Measurements from ENCODE around the gene CD4. TPM values are rescaled to one million over a fixed set of nuclear protein-coding genes. Genes with fewer than 3 reads are reported as not detected.
A peak's percentile ranks its signal among the peaks of the same experiment; 100 is the strongest.

The CD4 gene
- total and polyA plus RNA-seq, 2 donors (not counting 3 experiments of a cell fraction or from before 2014, with no cell fraction given), result not detected

- Histone ChIP-seq H3K4me1 (ENCODE audit: control insufficient read depth, extremely low read depth, insufficient read depth, low read length) (no peaks in the 10 kb centered on the region), H3K4me2 (ENCODE audit: insufficient read depth, low read length) (no peak overlapping the region), H3K27ac (ENCODE audit: insufficient read depth, low read depth, low read length) (no peak overlapping the region), H3K36me3 (ENCODE audit: control insufficient read depth in 2 of 2, extremely low read depth in 1 of 2, insufficient read depth in 2 of 2, low read length in 2 of 2) (peaks cover 5 to 59% of the 10 kb centered on the region in 2 experiments), H2AFZ (ENCODE audit: low read depth, low read length) (no peak overlapping the region), H3K9ac (replicated peaks; ENCODE audit: extremely low read depth, insufficient read depth, low read length) (no peak overlapping the region), H3K9me1 (replicated peaks; ENCODE audit: control insufficient read depth, extremely low read depth, insufficient read depth, low read length) (no peaks in the 10 kb centered on the region), H4K20me1 (replicated peaks; ENCODE audit: control insufficient read depth, extremely low read depth, insufficient read depth, low read length) (no peaks in the 10 kb centered on the region), H3K79me2 (ENCODE audit: control insufficient read depth, insufficient read depth, low read length) (no peaks in the 10 kb centered on the region), H3K4me3 (replicated peaks in 1 of 3; ENCODE audit: insufficient read depth in 1 of 3, low read depth in 1 of 3, low read length in 3 of 3) (no peak overlapping the region), H3K27me3 (ENCODE audit: control insufficient read depth in 2 of 2, insufficient read depth in 2 of 2, low read length in 2 of 2) (no peaks in the 10 kb centered on the region), H3K9me3 (replicated peaks; ENCODE audit: control insufficient read depth, insufficient read depth, low read length) (no peaks in the 10 kb centered on the region)
- dilution Hi-C loops (cut with MboI; ENCODE audit: extremely low pct_ligation_motif_present, low sequenced_read_pairs), result no loop called here
- FAIRE-seq (no peak), DNase-seq (ENCODE audit: low read depth, low spot score) (no peak)
- intact Hi-C loops (cut with micrococcal nuclease), result no loop called here
- POLR2A ChIA-PET, result interaction anchor here (1.3 kb wide), 1 partner anchor 88 kb away, joined by 3 read pairs; no protein-coding TSS in a partner anchor
- TSS peak; percentile 77 for BruUV-seq (replicated peaks)
- CTCF ChIA-PET, result interaction anchor here (0.9 to 1.1 kb wide), 4 partner anchors 12 to 87 kb away, joined by 3 read pairs; partner anchors contain the start of genes CDCA3 and MLF2
- no peak for TF ChIP-seq MYC (IDR thresholded peaks at IDR 0.05; ENCODE audit: low read depth, low read length)
- TF ChIP-seq POLR2AphosphoS5 (IDR thresholded peaks at IDR 0.05; ENCODE audit: insufficient read depth, low read depth, low read length), result no peak
- no peak for TF ChIP-seq JUN (IDR thresholded peaks at IDR 0.05; ENCODE audit: borderline replicate concordance, insufficient read depth, insufficient read length, low read depth)
- TF ChIP-seq GATA2 (IDR thresholded peaks at IDR 0.05; ENCODE audit: insufficient read depth, insufficient read length, low read depth, low read length), result no peak
- TF ChIP-seq CTCF (IDR thresholded peaks at IDR 0.05; ENCODE audit: extremely low read depth in 1 of 2, insufficient read depth in 1 of 2, low read depth in 1 of 2, low read length in 2 of 2), result no peak
- TF ChIP-seq, protein P1, sequence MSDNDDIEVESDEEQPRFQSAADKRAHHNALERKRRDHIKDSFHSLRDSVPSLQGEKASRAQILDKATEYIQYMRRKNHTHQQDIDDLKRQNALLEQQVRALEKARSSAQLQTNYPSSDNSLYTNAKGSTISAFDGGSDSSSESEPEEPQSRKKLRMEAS (IDR thresholded peaks at IDR 0.05; ENCODE audit: insufficient read depth, insufficient read length), result no peak
- no peak for TF ChIP-seq POLR2A (IDR thresholded peaks at IDR 0.05; ENCODE audit: low read depth, low read length)
- no peak for TF ChIP-seq FOS (IDR thresholded peaks at IDR 0.05; ENCODE audit: borderline replicate concordance, insufficient read depth, low read length)
- no peak for TF ChIP-seq EZH2 (IDR thresholded peaks at IDR 0.05; ENCODE audit: borderline replicate concordance, low read depth, low read length, severe bottlenecking)
These were observed 50.3 kb downstream of the CD4 start for GRCh38 chr12:6839482-6840201.
